ENCODE data around the gene LCP2.
"Not testable (repeated sequence)": the region's sequence is repeated elsewhere in the genome, so short reads cannot be mapped to it uniquely, and the experiment has no call there.

LCP2 gene

DNA sequence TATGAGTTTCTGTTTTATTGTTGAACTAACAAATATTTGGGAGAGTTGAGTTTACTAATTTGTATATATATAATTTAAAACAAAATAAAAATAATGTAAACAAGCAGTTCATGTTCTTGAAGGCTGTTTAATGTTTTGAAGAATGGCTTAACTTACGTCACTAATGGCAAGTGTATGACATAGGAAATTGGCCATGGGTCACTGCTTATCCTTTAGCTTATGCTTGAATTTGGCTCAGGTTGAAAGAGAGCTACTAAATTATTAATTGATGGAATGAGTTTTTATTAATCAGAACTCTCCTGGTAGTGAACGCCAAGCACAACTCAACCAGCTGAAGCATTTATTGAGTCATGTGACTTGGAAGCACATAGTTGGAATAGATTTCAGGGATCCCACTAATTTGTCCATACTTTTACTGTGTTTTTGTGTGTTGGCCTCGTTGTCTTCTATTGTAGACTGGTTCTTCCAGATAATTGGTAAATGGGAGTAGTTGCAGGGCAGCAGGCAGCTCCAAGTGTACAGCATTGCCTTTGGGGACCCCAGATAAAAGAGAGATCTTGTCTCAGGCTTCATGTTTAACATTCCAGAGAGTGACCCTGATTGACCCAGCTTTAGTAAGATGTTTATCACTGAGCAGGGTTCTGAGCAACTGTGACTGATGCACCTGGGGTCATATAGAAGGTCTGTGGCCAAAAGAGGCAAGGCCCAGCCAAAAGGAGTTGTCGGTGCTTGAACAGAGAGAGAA, 51.3 kb downstream of the LCP2 start:
- DNase-seq (ENCODE audit: low read depth) = no peak
- TF ChIP-seq, protein P1, sequence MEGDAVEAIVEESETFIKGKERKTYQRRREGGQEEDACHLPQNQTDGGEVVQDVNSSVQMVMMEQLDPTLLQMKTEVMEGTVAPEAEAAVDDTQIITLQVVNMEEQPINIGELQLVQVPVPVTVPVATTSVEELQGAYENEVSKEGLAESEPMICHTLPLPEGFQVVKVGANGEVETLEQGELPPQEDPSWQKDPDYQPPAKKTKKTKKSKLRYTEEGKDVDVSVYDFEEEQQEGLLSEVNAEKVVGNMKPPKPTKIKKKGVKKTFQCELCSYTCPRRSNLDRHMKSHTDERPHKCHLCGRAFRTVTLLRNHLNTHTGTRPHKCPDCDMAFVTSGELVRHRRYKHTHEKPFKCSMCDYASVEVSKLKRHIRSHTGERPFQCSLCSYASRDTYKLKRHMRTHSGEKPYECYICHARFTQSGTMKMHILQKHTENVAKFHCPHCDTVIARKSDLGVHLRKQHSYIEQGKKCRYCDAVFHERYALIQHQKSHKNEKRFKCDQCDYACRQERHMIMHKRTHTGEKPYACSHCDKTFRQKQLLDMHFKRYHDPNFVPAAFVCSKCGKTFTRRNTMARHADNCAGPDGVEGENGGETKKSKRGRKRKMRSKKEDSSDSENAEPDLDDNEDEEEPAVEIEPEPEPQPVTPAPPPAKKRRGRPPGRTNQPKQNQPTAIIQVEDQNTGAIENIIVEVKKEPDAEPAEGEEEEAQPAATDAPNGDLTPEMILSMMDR (conservative IDR thresholded peaks at IDR 0.05; ENCODE audit: low read depth, low read length) = no peak
- no peak overlapping the region for H3K4me3 ChIP-seq (ENCODE audit: low read length)

- not testable (repeated sequence) for DNase-seq (ENCODE audit: low read depth)
Measured at GRCh38 chr5:170245436-170245835, 52.1 kb downstream of the LCP2 start.

GRCh38 chr5:170238456-170239196, 59.0 kb downstream of the LCP2 start:
- no peak overlapping the region for H3K4me3 ChIP-seq (ENCODE audit: low read length)
- DNase-seq (ENCODE audit: low read depth) = no peak
- TF ChIP-seq, protein P1 (conservative IDR thresholded peaks at IDR 0.05; ENCODE audit: low read depth, low read length) = no peak

More at GRCh38 chr5:170245436-170245835, 52.1 kb downstream of the LCP2 start:
- H3K4me3 ChIP-seq (ENCODE audit: low read length) = not testable (repeated sequence)

GRCh38 chr5:170235876-170236864, 61.4 kb downstream of the LCP2 start:
- DNase-seq (ENCODE audit: low read depth) = no peak
- TF ChIP-seq, protein P1 (conservative IDR thresholded peaks at IDR 0.05; ENCODE audit: low read depth, low read length) = no peak
- H3K4me3 ChIP-seq (ENCODE audit: low read length) = no peak overlapping the region

DNA sequence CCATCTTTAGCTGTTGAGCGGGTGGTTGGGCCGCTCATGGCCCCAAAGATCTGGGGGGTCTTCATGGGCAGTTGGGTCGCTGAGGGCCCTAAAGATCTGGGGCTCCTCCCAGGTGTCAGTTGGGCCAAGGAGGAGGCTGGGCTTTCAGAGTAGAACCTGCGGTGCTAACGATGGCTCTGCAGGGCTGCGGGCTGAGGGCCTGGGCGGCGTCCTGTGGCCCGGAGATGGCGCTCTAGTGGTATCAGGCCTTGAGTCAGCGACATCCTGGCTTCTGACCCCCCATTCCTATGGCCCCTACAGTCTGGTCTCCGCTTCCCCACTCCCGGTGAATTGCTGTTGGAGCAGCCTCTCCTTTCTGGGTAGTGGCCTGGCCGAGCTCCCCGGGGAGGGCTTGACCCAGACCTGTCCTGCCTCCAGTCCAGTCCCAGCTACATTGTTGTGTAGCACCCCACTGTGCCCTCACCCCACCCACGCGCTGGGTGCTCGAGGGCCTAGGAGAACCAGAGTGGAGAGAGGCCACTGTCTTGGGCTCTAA, 64.2 kb downstream of the LCP2 start:
- no peak overlapping the region for H3K4me3 ChIP-seq (ENCODE audit: low read length)

DNA sequence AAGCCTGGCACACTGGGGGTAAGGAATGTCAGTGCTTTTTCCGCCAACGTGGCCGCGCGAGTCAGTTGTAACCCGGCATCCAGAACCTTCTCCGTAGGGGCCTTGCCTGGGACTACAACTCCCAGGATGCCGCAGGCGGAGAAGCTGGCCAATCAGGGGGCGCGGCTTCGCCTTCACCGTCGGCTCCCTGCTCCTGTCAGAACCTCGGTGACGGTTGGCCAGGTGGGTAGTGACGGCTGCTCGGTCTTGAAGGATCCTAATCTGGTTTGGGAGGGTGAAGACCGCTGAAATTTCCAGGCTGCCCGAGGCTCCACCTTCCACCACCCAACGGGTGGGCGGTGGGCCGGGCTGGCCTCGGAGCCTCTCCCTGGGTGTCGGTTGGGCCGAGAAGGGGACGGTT, 64.8 kb downstream of the LCP2 start, which contains the start of gene C5orf58:
Gene C5orf58 (plus strand): TSS at position 200 of the 400 bp plus-strand sequence. CDS start 1,992 bp downstream, outside the sequence.
- DNase-seq (ENCODE audit: low read depth) = no peak
- TF ChIP-seq, protein P1 (conservative IDR thresholded peaks at IDR 0.05; ENCODE audit: low read depth, low read length) = no peak
- no peak within 1 kb of the TSS for H3K4me3 ChIP-seq (ENCODE audit: low read length)

More for the DNA sequence above, 64.2 kb downstream of the LCP2 start:
- TF ChIP-seq, protein P1 (conservative IDR thresholded peaks at IDR 0.05; ENCODE audit: low read depth, low read length) = no peak
- no peak for DNase-seq (ENCODE audit: low read depth)

All from retinal pigment epithelial cell (primary cell).